Cardiac muscle cell (in vitro differentiated cells and primary cell): ENCODE measurements around the gene MPST. TPM values are rescaled to one million over a fixed set of nuclear protein-coding genes. Genes with fewer than 3 reads are reported as not detected.

Source experiments
- DNase-seq, 2 donors: peaks; one replicate each; pipeline versions ENCODE4 v3.0.0 to v3.0.0-alpha.2; 2010 to 2017; ENCODE audit warnings: low read depth in 1 of 2, low spot score in 1 of 2
- H3K27ac ChIP-seq: fragments of 200-600 bp; sonication (generic); 2 replicates; pipeline ENCODE4 v1.5.1; 2016
- H3K27me3 ChIP-seq: fragments of 200-600 bp; sonication (generic); 2 replicates; pipeline ENCODE4 v1.6.0; 2016; ENCODE audit warnings: control low read depth
- H3K36me3 ChIP-seq: fragments of 200-600 bp; sonication (generic); 2 replicates; pipeline ENCODE4 v1.5.1; 2016; ENCODE audit warnings: control low read depth
- H3K4me1 ChIP-seq: fragments of 200-600 bp; sonication (generic); 2 replicates; pipeline ENCODE4 v1.8.1; 2017; ENCODE audit warnings: low read depth, mild to moderate bottlenecking, mixed run types
- H3K4me3 ChIP-seq: fragments of 200-600 bp; sonication (generic); 2 replicates; pipeline ENCODE4 v1.5.1; 2016; ENCODE audit warnings: mild to moderate bottlenecking
- H3K9me3 ChIP-seq: fragments of 200-600 bp; sonication (generic); 2 replicates; pipeline ENCODE4 v1.5.1; 2017; ENCODE audit warnings: low read depth, mild to moderate bottlenecking, control low read depth
- CTCF ChIP-seq: IDR thresholded peaks from 2 replicates; pipeline ENCODE4 v1.5.1; 2012; ENCODE audit warnings: low read depth, mild to moderate bottlenecking, low read length
- polyA plus RNA-seq: library from polyadenylated mRNA; unstranded; fragments of >200 nt; fragmentation: Nextera tagmentation; extraction: Ambion mirVana; gene quantifications from 2 replicates; pipeline ENCODE4 v1.2.1, GENCODE V29; 2016
- total RNA-seq: library from RNA; depleted of rRNA; stranded (reverse); fragments of >200 nt; gene quantifications from 2 replicates; pipeline ENCODE4 v1.2.3, GENCODE V29; 2016

The MPST gene
- total and polyA plus RNA-seq, 2 experiments from 2014 or later = 86.0 to 152 TPM

- H3K4me3 ChIP-seq = no peak overlapping the region
- no peaks in the 10 kb centered on the region for H3K36me3 ChIP-seq
- H3K27me3 ChIP-seq = no peaks in the 10 kb centered on the region
- DNase-seq = no peak
- no peaks in the 10 kb centered on the region for H3K4me1 ChIP-seq
- H3K9me3 ChIP-seq = no peaks in the 10 kb centered on the region
- H3K27ac ChIP-seq = no peak overlapping the region
- TF ChIP-seq CTCF = no peak
These were observed 40.4 kb downstream of the MPST start for GRCh38 chr22:37059876-37060449.

GRCh38 chr22:37060801-37061610 is 41.5 kb downstream of the MPST start:
- DNase-seq = no peak
- Histone ChIP-seq H3K4me3 (no peak overlapping the region), H3K9me3 (no peaks in the 10 kb centered on the region), H3K27me3 (no peaks in the 10 kb centered on the region), H3K4me1 (no peaks in the 10 kb centered on the region), H3K36me3 (no peaks in the 10 kb centered on the region), H3K27ac (no peak overlapping the region)
- TF ChIP-seq CTCF = no peak

DNA sequence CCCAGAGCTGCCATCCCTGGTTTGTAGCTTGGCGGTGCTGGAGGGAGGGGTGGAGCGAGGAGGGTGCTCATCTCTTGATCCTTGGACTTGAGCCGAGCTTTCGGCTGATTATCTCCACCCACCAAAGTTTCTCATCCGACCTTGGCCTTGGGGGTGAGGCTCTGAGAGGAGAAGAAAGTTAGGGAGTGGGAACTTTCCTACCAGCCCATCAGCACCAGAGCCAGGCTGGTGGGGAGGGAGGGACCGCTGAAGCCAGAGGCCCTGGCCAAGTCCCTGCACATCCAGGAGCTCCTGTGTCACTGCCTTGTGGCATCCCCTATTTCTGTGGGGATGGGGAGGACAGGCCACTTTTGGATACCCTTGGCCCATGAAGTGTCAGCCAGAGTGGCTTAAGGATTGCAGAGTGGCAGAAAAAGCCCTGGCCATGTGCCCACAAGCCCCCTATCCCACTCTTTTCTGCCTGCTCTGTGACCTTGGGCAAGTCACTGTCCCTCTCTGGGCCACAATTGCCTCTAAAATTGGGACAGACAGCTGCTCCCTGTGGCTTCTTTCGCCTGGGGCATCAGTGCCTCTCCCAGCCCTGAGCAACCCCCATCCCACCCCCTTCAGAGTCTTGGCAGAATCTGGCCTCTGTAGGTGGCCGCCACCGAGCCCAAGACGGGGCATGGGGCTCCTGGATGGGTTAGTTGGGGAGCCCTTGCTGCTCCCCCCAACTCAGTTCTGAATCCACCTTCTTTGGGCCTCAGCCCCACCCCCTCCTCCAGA is 42.3 kb downstream of the MPST start:
- TF ChIP-seq CTCF = no peak
- Histone ChIP-seq H3K27ac (no peak overlapping the region), H3K4me1 (no peaks in the 10 kb centered on the region), H3K9me3 (no peaks in the 10 kb centered on the region), H3K36me3 (no peaks in the 10 kb centered on the region), H3K27me3 (no peaks in the 10 kb centered on the region), H3K4me3 (no peak overlapping the region)
- no peak for DNase-seq

DNA sequence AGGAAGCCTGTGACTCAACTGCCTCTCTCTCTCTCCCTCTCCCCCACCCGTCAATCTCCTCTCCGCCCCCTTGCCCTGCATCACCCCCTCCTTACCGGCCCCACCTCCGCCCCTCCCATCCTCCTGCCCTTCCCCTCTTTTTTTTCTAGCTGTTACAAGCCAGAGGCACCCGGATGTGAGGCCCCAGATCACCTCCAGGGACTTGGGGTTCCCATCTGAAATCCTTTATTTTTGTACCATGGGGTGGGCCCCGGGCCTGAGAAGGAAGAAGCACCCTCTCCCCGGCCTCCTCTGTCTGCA is 42.8 kb downstream of the MPST start:
- H3K36me3 ChIP-seq = no peaks in the 10 kb centered on the region
- no peak for DNase-seq
- TF ChIP-seq CTCF = no peak
- no peaks in the 10 kb centered on the region for H3K4me1 ChIP-seq
- H3K27ac ChIP-seq = no peak overlapping the region
- H3K4me3 ChIP-seq = no peak overlapping the region
- H3K27me3 ChIP-seq = no peaks in the 10 kb centered on the region
- no peaks in the 10 kb centered on the region for H3K9me3 ChIP-seq

GRCh38 chr22:37062702-37063381 is 43.3 kb downstream of the MPST start:
- Histone ChIP-seq H3K36me3 (no peaks in the 10 kb centered on the region), H3K4me3 (no peak overlapping the region), H3K4me1 (no peaks in the 10 kb centered on the region), H3K27me3 (peaks cover 4% of the 10 kb centered on the region), H3K9me3 (no peaks in the 10 kb centered on the region), H3K27ac (no peak overlapping the region)
- DNase-seq = no peak
- no peak for TF ChIP-seq CTCF
